IMR-90 (cell line): Measurements from ENCODE around the gene SLX4IP. TPM values are rescaled to one million over a fixed set of nuclear protein-coding genes. Genes with fewer than 3 reads are reported as not detected.

Experiments
- ATAC-seq: fragments of 200-7000 bp; cut with Tn5 transposase; 2 replicates; pipeline ENCODE4 v1.9.1; 2020; ENCODE audit warnings: low read depth, mild to moderate bottlenecking, moderate library complexity
- BruUV-seq: library from RNA; stranded (reverse); fragments of 400-500 nt; replicated peaks from 2 replicates; lab custom pipeline; 2021; lab: Mats Ljungman, UMichigan
- CTCF ChIA-PET: fragments of 300-600 bp; formaldehyde crosslinking; extraction: SDS; loops from one replicate; lab custom pipeline; 2021; ENCODE audit warnings: antibody characterized with exemption; lab: Yijun Ruan, JAX
- POLR2A ChIA-PET: fragments of 300-600 bp; sonication (Branson Sonifier 250); formaldehyde crosslinking; loops from one replicate; lab custom pipeline; 2022; ENCODE audit warnings: antibody characterized with exemption; ENCODE audit not compliant: unreplicated experiment; lab: Charles Lee
- DNase-seq: peaks from one replicate; pipeline ENCODE4 v3.0.0; 2013
- H2AFZ ChIP-seq: replicated peaks from 2 replicates; pipeline ENCODE3; 2013; ENCODE audit warnings: low read length, mild to moderate bottlenecking; ENCODE audit not compliant: poor library complexity
- H2AK5ac ChIP-seq: 2 replicates; pipeline ENCODE4 v1.6.1; 2013; ENCODE audit warnings: low read depth, low read length, inconsistent platforms
- H2AK9ac ChIP-seq: replicated peaks from 2 replicates; pipeline ENCODE3; 2013; ENCODE audit warnings: mild to moderate bottlenecking, low read depth, low read length, moderate library complexity; ENCODE audit not compliant: poor library complexity
- H2BK120ac ChIP-seq: 2 replicates; pipeline ENCODE4 v1.6.1; 2013; ENCODE audit warnings: low read depth, low read length, inconsistent platforms
- H2BK15ac ChIP-seq: 3 replicates; pipeline ENCODE4 v1.6.1; 2013; ENCODE audit warnings: low read depth, low read length, inconsistent platforms
- H2BK20ac ChIP-seq: 2 replicates; pipeline ENCODE4 v1.6.1; 2013; ENCODE audit warnings: low read depth, mild to moderate bottlenecking, inconsistent platforms, low read length, moderate library complexity
- H2BK5ac ChIP-seq: 2 replicates; pipeline ENCODE4 v1.6.1; 2013; ENCODE audit warnings: mild to moderate bottlenecking, low read depth, low read length, inconsistent platforms; ENCODE audit not compliant: poor library complexity, severe bottlenecking
- H3K14ac ChIP-seq: replicated peaks from 2 replicates; pipeline ENCODE4 v1.6.1; 2013; ENCODE audit warnings: low read depth, low read length, inconsistent platforms
- H3K18ac ChIP-seq: 2 replicates; pipeline ENCODE4 v1.6.1; 2013; ENCODE audit warnings: low read depth, low read length, control low read depth
- H3K23ac ChIP-seq: 2 replicates; pipeline ENCODE4 v1.6.1; 2013; ENCODE audit warnings: low read depth, low read length, inconsistent platforms
- H3K27ac ChIP-seq: 2 replicates; pipeline ENCODE4 v1.5.1; 2013; ENCODE audit warnings: mild to moderate bottlenecking, control low read depth, low read length; ENCODE audit not compliant: insufficient read depth
- H3K27me3 ChIP-seq: 2 replicates; pipeline ENCODE4 v1.6.1; 2013; ENCODE audit warnings: low read length; ENCODE audit not compliant: control insufficient read depth, insufficient read depth
- H3K36me3 ChIP-seq: 2 replicates; pipeline ENCODE4 v1.6.1; 2013; ENCODE audit warnings: low read length, mixed read lengths; ENCODE audit not compliant: control insufficient read depth, insufficient read depth
- H3K4ac ChIP-seq: 2 replicates; pipeline ENCODE4 v1.6.1; 2013; ENCODE audit warnings: low read depth, low read length, inconsistent platforms
- H3K4me1 ChIP-seq: 2 replicates; pipeline ENCODE4 v1.6.1; 2013; ENCODE audit warnings: low read length, mixed read lengths; ENCODE audit not compliant: control insufficient read depth, insufficient read depth
- H3K4me2 ChIP-seq: 2 replicates; pipeline ENCODE4 v1.6.1; 2013; ENCODE audit warnings: low read depth, mild to moderate bottlenecking, control low read depth, low read length, moderate library complexity
- H3K4me3 ChIP-seq: 2 replicates; pipeline ENCODE4 v1.5.1; 2013; ENCODE audit warnings: low read depth, mild to moderate bottlenecking, control low read depth, low read length, moderate library complexity; ENCODE audit not compliant: insufficient read depth
- H3K56ac ChIP-seq: 2 replicates; pipeline ENCODE4 v1.6.1; 2013; ENCODE audit warnings: low read length, inconsistent platforms; ENCODE audit not compliant: insufficient read depth; ENCODE audit errors: extremely low read depth
- H3K79me1 ChIP-seq, 2 experiments: 2 replicates each; pipeline ENCODE4 v1.6.1; 2013; ENCODE audit warnings: low read length in 2 of 2, inconsistent platforms in 1 of 2, low read depth in 1 of 2
- H3K9ac ChIP-seq: 2 replicates; pipeline ENCODE4 v1.6.1; 2013; ENCODE audit warnings: low read depth, low read length, control low read depth
- H3K9me1 ChIP-seq: 2 replicates; pipeline ENCODE4 v1.6.1; 2013; ENCODE audit warnings: low read length, inconsistent platforms; ENCODE audit not compliant: insufficient read depth
- H3K9me3 ChIP-seq: 2 replicates; pipeline ENCODE4 v1.6.1; 2013; ENCODE audit warnings: low read length; ENCODE audit not compliant: control insufficient read depth, insufficient read depth
- H4K20me1 ChIP-seq: 2 replicates; pipeline ENCODE4 v1.6.1; 2013; ENCODE audit warnings: low read length, inconsistent platforms; ENCODE audit not compliant: insufficient read depth
- H4K5ac ChIP-seq: 2 replicates; pipeline ENCODE4 v1.6.1; 2013; ENCODE audit warnings: mild to moderate bottlenecking, low read depth, low read length, control low read depth
- H4K8ac ChIP-seq, 2 experiments: 2 replicates each; pipeline ENCODE4 v1.6.1; 2013; ENCODE audit warnings: low read depth in 2 of 2, low read length in 2 of 2, control low read depth in 1 of 2, inconsistent platforms in 1 of 2
- H4K91ac ChIP-seq: 2 replicates; pipeline ENCODE4 v1.6.1; 2013; ENCODE audit warnings: low read depth, low read length, inconsistent platforms; ENCODE audit not compliant: insufficient read depth
- CEBPB ChIP-seq: IDR thresholded peaks from 2 replicates; pipeline ENCODE4 v1.6.1; 2012; ENCODE audit warnings: low read depth, low read length, improper control_type of control experiment
- FOS ChIP-seq: fragments of 150-350 bp; IDR thresholded peaks from 2 replicates; pipeline ENCODE4 v1.6.1; 2016; ENCODE audit warnings: low read depth, low read length
- MAFK ChIP-seq: IDR thresholded peaks from 2 replicates; pipeline ENCODE4 v1.6.1; 2012; ENCODE audit warnings: low read depth, low read length, improper control_type of control experiment
- MXI1 ChIP-seq: IDR thresholded peaks from 2 replicates; pipeline ENCODE4 v1.6.1; 2012; ENCODE audit warnings: low read depth, mild to moderate bottlenecking, low read length, moderate library complexity, borderline replicate concordance
- NFE2L2 ChIP-seq: fragments of 150-350 bp; IDR thresholded peaks from 2 replicates; pipeline ENCODE4 v1.6.1; 2016; ENCODE audit warnings: low read depth, mild to moderate bottlenecking, low read length
- RCOR1 ChIP-seq: IDR thresholded peaks from 2 replicates; pipeline ENCODE4 v1.6.1; 2012; ENCODE audit warnings: mild to moderate bottlenecking, low read length, improper control_type of control experiment; ENCODE audit not compliant: insufficient replicate concordance
- RFX5 ChIP-seq: IDR thresholded peaks from 2 replicates; pipeline ENCODE4 v1.8.0; 2012; ENCODE audit warnings: low read depth, mild to moderate bottlenecking, low read length, moderate library complexity
- SMC3 ChIP-seq: fragments of 150-350 bp; IDR thresholded peaks from 2 replicates; pipeline ENCODE4 v1.6.1; 2016; ENCODE audit warnings: low read depth, mild to moderate bottlenecking, antibody characterized with exemption, low read length, moderate library complexity
- USF2 ChIP-seq: fragments of 150-350 bp; IDR thresholded peaks from 2 replicates; pipeline ENCODE4 v1.6.1; 2017; ENCODE audit warnings: mild to moderate bottlenecking, antibody characterized with exemption, low read length, low read depth
- WGBS, 2 experiments: methylation state at CpG; one replicate each; pipeline versions ENCODE4 v1.1.5 to v1.1.7; 2013; ENCODE audit warnings: missing lambda C conversion rate in 2 of 2; ENCODE audit not compliant: insufficient read length in 1 of 2; ENCODE audit errors: extremely low coverage in 2 of 2; 5-methylcytosine and 5-hydroxymethylcytosine counted together
- dilution Hi-C: fragments of 300-500 bp; cut with HindIII; formaldehyde crosslinking; loops from one replicate; pipeline ENCODE4 v1.14.3; 2018; ENCODE audit warnings: low sequenced_read_pairs; ENCODE audit not compliant: unreplicated experiment
- in situ Hi-C: fragments of 300-500 bp; cut with MboI; formaldehyde crosslinking; loops from 3 replicates; pipeline ENCODE4 v1.14.3; 2019; ENCODE audit warnings: low sequenced_read_pairs, inconsistent platforms, mixed read lengths
- intact Hi-C: fragments of 100-400 bp; cut with micrococcal nuclease; formaldehyde crosslinking; loops from 2 replicates; pipeline ENCODE4 v1.10.0; 2022
- polyA plus RNA-seq, 3 experiments: library from polyadenylated mRNA; depleted of rRNA; stranded (reverse); fragments of >200 nt; gene quantifications; 2 replicates each; pipeline ENCODE4 v1.2.3, GENCODE V29; 2012; ENCODE audit warnings: low replicate concordance in 1 of 3
- total RNA-seq: library from RNA; depleted of rRNA; stranded (reverse); fragments of >200 nt; gene quantifications from 2 replicates; pipeline ENCODE4 v1.2.3, GENCODE V29; 2012
- TF ChIP-seq, protein P1 (sequence below): conservative IDR thresholded peaks from 2 replicates; pipeline ENCODE4 v1.5.1; 2012; ENCODE audit warnings: mild to moderate bottlenecking, low read depth, low read length, improper control_type of control experiment

SLX4IP gene
- total and polyA plus RNA-seq, 2 of the 4 experiments (the other 2 are of a cell fraction), result 1.3 to 5.9 TPM

- no peak for TF ChIP-seq RFX5
Observed at GRCh38 chr20:10540636-10541493, 105.8 kb downstream of the SLX4IP start (continued).

- Histone ChIP-seq H3K9ac (no peak overlapping the region), H4K20me1 (no peaks in the 10 kb centered on the region), H3K27me3 (no peaks in the 10 kb centered on the region), H3K56ac (no peak overlapping the region), H3K4me2 (no peak overlapping the region; the same call in 1 of the 2 replicates), H3K14ac (0 out of 2 replicates have a peak overlapping the region, but pooled peaks have one; percentile 20), H2AK9ac (no peak overlapping the region), H3K4me3 (no peak overlapping the region), H3K4ac (peak overlapping the region; percentile 7; the same call in 1 of the 2 replicates), H2BK20ac (peak overlapping the region; percentile 14; the same call in 1 of the 2 replicates), H2BK15ac (peak overlapping the region; percentile 34; the same call in 1 of the 3 replicates), H3K36me3 (no peaks in the 10 kb centered on the region), H3K79me1 (peaks cover 5 to 12% of the 10 kb centered on the region in 2 experiments; a peak in 3 of 4 replicates), H3K23ac (no peak overlapping the region), H2AFZ (no peak overlapping the region), H4K91ac (no peak overlapping the region), H3K4me1 (peaks cover 11% of the 10 kb centered on the region), H2AK5ac (peak overlapping the region; percentile 13; the same call in 1 of the 2 replicates), H3K18ac (peak overlapping the region; percentile 46; the same call in 1 of the 2 replicates), H3K9me1 (peaks cover 8% of the 10 kb centered on the region; the same call in 1 of the 2 replicates), H2BK120ac (no peak overlapping the region), H4K5ac (no peak overlapping the region), H2BK5ac (peak overlapping the region; percentile 9), H3K9me3 (no peaks in the 10 kb centered on the region), H3K27ac (no peak overlapping the region), H4K8ac (peak overlapping the region in 1 of 2 experiments; percentile 22; a peak in 1 of 4 replicates)
- DNase-seq, result no peak
- ATAC-seq, result no peak
- in situ Hi-C loops, result loop anchor here (25.0 kb wide), 1 partner anchor 555 kb away; no protein-coding TSS in a partner anchor
- no TSS peak for BruUV-seq
- dilution Hi-C loops, result no loop called here
- intact Hi-C loops, result no loop called here
- WGBS, 2 experiments, result 61% methylated on average over 2 of the region's 2 CpGs; no CpG with 5 or more reads in 1 of the 2 experiments
- CTCF ChIA-PET, result no interaction called here
- POLR2A ChIA-PET, result no interaction called here
- TF ChIP-seq, protein P1, sequence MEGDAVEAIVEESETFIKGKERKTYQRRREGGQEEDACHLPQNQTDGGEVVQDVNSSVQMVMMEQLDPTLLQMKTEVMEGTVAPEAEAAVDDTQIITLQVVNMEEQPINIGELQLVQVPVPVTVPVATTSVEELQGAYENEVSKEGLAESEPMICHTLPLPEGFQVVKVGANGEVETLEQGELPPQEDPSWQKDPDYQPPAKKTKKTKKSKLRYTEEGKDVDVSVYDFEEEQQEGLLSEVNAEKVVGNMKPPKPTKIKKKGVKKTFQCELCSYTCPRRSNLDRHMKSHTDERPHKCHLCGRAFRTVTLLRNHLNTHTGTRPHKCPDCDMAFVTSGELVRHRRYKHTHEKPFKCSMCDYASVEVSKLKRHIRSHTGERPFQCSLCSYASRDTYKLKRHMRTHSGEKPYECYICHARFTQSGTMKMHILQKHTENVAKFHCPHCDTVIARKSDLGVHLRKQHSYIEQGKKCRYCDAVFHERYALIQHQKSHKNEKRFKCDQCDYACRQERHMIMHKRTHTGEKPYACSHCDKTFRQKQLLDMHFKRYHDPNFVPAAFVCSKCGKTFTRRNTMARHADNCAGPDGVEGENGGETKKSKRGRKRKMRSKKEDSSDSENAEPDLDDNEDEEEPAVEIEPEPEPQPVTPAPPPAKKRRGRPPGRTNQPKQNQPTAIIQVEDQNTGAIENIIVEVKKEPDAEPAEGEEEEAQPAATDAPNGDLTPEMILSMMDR, result no peak
- no peak for TF ChIP-seq USF2
- TF ChIP-seq CEBPB, result no peak
- no peak for TF ChIP-seq RCOR1
- TF ChIP-seq NFE2L2, result no peak
- TF ChIP-seq FOS, result no peak
- TF ChIP-seq RFX5, result no peak
- TF ChIP-seq MAFK, result no peak
- no peak for TF ChIP-seq SMC3
- no peak for TF ChIP-seq MXI1
Observed at GRCh38 chr20:10541668-10542411, 106.7 kb downstream of the SLX4IP start.
